Inflammatory macrophage treated with lipopolysaccharide for 1 hour (primary cell): Measurements from ENCODE around the gene CNTLN.

Source experiments
- DNase-seq, 2 donors: peaks; one replicate each; pipeline ENCODE4 v3.0.0-alpha.2; 2020 to 2022

The CNTLN gene, protein sequence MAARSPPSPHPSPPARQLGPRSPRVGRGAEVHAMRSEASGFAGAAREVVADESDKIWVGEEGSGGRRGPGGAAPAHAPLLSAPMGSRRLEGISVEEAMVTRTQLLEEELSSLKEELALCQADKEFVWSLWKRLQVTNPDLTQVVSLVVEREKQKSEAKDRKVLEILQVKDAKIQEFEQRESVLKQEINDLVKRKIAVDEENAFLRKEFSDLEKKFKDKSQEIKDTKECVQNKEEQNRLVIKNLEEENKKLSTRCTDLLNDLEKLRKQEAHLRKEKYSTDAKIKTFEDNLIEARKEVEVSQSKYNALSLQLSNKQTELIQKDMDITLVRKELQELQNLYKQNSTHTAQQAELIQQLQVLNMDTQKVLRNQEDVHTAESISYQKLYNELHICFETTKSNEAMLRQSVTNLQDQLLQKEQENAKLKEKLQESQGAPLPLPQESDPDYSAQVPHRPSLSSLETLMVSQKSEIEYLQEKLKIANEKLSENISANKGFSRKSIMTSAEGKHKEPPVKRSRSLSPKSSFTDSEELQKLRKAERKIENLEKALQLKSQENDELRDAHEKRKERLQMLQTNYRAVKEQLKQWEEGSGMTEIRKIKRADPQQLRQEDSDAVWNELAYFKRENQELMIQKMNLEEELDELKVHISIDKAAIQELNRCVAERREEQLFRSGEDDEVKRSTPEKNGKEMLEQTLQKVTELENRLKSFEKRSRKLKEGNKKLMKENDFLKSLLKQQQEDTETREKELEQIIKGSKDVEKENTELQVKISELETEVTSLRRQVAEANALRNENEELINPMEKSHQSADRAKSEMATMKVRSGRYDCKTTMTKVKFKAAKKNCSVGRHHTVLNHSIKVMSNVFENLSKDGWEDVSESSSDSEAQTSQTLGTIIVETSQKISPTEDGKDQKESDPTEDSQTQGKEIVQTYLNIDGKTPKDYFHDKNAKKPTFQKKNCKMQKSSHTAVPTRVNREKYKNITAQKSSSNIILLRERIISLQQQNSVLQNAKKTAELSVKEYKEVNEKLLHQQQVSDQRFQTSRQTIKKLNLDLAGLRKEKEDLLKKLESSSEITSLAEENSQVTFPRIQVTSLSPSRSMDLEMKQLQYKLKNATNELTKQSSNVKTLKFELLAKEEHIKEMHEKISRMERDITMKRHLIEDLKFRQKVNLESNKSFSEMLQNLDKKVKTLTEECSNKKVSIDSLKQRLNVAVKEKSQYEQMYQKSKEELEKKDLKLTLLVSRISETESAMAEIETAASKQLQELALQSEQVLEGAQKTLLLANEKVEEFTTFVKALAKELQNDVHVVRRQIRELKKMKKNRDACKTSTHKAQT (N-terminal part only)

DNA sequence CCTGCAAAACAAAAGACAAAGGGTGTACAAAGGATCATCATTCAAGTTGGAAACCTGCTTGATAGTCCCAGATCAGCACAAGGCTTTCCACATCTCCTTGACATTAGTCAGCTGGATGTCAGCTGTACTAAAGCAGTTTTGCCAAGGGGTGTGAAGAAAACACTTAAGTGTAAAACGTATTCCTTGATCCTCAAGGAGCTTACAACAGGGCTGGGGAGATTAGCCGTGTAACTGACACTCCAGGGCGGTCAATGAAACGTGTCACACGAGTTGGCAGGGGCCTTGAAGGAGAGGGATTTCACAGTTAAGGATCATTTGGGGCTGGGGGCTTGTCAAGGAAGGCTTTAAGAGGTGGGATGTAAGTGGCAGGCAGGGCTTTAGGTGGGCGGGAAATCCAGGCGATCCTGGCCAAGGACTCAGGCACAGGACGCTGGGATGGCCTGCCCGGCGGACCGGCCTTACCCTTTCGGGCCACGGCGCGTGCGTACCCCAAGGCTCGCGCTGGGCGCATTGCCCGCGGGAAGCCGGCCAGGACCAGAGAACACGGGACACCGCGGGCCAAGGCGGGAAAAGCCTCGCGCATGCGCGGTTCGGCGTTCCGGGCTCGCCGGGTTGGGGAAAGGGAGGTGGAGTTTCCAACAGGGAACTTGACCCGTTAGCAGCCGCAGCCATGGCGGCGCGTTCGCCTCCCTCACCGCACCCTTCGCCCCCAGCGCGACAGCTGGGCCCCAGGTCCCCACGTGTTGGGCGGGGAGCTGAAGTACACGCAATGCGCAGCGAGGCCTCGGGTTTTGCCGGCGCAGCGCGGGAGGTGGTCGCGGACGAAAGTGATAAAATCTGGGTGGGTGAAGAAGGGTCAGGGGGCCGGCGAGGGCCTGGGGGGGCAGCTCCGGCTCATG lies at the start of gene CNTLN:
TSS of gene CNTLN (plus strand) at position 645 of the 899 bp plus-strand sequence. CDS start at position 671, 26 bp downstream.
- peak; percentile 90 to 99 for DNase-seq

DNA sequence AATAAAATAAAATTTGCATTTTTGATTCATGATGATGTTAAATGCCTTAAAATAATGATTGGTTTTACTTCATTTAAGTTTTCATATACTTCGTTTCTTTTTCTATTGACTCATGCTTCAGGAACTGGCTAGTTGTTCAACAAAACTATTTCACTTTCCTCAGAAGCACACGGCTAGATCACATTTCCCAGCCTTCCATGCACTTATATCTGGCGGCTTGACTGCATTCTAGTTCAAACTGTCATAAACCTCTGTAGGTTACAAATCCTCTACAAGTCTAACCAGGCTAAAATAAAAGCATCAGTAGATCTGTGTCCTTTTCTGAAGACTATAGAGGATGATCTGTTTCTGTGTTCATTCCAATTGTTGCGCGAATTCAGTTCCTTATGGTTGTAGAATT lies 46.3 kb upstream of the CNTLN start:
- no peak for DNase-seq

DNA sequence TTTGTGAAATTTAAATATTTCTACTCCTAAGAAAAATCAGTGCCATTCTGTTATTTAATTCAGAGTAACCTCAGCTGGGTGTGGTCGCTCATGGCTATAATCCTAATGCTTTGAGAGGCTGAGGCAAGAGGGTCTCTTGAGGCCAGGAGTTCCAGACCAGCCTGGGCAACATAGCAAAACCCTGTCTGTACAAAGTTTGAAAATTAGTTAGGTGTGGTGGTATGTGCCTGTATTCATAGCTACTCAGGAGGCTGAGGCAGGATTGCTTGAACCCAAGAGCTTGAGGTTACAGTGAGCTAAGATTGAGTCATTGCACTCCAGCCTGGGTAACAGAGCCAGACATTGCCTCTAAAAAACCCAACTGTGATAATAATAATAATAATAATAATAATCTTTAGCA lies 44.8 kb upstream of the CNTLN start:
- no peak for DNase-seq

DNA sequence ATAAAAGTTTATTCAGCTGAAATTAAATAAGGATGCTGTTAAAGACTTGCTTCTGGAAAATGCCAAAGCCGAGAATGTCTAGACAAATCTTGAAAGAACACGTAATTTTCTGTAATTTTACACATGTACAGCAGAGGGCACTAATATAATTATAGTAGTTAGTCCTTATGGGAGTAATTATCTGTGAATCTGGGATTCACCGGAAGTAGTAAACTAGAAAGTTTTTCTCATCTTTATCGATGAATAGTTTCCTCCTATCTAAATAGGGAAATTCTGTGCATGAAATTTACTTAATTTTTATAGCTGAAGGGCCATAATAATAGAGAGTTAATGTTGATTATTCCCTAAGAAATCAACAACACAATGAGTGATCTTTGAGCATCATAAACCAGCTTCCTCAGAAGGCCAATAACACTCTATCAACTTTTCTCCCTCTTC lies 18.4 kb upstream of the CNTLN start:
- peak; percentile 30 to 71 for DNase-seq

DNA sequence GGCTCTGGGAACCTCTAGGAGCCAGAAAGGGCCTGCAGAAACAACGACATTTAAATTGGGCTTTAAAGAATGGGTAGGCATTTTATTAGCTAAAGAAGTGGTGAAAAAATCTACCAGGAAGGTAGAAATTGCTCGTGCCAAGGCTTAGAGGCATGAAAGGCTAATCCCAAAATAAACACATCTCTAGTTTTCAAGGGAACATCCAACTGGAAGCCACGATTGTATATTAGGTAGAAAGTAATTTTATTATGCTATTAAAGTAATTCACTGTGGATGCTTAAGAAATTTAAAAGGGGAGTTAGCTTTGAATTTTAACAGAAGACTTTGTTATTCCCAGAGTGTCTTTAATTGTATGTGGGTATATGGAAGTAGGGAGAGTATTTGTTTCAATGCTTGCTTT lies 17.5 kb upstream of the CNTLN start:
- DNase-seq, result no peak

DNA sequence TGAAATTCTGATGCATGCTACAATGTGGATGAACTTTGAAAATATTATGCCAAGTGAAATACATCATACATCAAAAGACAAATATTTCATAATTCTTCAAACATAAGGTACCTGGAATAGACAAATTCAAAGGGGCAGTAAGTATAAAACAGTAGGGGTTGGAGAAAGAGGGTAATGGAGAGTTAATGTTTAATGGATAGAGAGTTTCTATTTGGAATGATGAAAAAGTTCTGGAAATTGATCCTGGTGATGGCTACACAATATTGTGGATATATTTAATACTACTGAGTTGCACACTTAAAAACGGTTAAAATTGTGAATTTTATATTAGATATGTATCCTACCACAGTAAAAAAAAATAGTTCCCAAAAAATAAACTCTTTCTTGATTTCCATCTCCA lies 14.6 kb upstream of the CNTLN start:
- no peak for DNase-seq

DNA sequence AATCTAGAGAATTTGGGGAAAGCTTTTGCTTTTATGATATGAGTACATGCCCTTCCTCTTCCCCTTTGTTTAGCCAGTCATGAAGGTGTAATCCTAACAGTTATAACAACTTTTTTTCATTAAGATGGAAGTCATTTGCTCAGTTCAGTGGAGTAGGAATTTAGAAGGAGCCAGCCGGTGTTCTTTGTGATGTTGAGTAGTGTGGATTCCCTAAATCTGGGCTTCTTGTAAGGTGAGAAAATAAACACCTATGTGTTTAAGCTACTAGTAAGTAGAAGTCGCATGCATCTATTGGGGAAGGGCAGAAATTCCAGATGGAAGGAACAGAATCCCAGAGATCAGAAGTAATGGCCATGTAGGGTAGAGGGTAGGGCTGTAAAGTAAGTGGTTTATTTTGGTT lies 13.6 kb upstream of the CNTLN start:
- no peak for DNase-seq

DNA sequence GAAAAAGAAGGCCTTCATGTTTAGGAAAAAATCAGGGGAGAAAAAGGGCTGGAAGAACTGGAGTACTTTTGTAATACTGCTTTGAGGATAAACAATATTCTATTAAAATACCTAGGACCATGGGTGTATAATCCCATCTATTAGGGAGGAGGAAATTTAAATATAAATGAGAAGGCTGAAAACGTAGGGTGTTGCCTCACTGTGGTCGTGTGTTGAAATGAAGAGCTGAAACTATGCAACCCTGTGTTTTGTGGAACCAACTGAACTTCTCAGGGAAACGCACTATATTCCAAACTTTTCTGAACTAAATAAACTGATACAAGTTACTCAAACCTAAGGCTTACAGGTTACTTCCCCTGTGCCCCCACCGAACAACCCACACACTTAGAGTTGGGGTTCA lies 4.5 kb upstream of the CNTLN start:
- DNase-seq, result peak; percentile 54 to 82

DNA sequence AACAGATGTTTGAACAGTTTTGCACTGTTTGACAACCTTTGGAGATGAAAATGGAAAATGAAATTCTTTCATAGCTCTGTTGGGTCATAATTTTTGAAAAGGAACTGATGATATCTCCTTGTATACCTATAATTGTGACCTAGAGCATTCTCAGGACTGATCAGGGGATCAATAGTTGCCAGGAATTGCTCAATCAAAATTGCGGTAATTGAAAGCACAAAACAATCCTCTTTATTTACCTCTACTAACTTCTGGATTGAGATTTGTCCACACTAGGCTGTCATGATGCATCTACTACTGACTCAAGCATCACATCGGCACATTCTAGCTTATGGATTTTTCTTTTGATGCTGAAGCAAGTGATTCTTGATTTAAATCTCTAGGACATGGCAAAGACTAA lies 4.1 kb upstream of the CNTLN start:
- peak in 1 of 2 donors; percentile 10 for DNase-seq

DNA sequence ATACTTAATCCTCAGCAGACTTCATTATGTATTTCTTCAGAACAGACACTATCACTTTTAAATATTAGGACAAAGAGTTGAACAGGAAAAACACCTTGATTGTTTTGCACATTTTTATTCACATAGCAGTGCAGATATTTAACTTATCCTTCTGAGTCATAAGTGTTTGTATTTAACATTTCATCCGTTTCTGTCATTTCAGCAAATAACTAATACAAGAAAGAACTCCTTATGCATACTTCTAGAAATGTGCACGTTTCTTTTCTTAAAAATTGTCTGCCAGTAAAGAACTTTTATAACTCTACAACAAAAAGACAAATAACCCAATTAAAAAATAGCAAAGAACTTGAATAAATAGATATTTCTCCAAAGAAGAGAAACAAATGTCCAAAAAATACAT lies 3.3 kb upstream of the CNTLN start:
- DNase-seq, result no peak

DNA sequence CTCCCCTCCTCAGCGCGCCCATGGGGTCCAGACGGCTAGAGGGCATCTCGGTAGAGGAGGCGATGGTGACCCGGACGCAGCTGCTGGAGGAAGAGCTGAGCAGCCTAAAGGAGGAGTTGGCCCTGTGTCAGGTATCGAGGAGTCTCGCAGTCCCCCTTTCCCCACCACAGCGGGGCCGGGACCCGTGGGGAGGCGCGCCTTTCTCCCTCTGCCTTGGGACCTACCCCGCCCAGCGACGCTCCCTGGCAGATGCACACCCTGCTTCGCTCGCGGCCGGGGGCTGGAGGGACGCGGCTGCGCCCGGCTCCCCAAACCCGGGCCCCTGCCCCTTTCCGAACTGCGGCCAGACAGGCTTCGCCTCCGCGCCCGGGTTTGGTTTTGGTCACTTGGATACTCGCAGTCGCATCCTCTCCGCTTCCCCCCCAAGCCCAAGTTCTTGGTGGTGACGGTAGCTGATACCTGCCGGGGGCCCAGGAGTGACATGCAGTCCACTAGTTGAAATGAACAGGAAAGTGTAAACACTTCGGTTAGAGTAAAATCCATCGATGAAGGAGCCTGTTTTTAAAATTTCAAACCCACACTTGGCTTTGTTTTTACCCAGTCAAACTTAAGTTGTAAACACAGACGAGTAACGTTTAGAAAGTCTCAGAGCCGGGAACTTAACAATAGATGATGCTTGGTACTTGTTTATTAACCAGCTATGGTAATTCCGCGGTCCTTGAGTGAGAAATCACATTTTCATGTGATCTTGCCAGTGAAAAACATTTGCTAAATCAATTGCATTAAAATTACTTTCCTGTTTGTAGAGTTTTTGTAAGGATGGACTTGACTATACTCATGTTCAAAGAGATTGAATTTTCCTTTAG lies 688 bp downstream of the CNTLN start:
- peak; percentile 16 to 19 for DNase-seq

DNA sequence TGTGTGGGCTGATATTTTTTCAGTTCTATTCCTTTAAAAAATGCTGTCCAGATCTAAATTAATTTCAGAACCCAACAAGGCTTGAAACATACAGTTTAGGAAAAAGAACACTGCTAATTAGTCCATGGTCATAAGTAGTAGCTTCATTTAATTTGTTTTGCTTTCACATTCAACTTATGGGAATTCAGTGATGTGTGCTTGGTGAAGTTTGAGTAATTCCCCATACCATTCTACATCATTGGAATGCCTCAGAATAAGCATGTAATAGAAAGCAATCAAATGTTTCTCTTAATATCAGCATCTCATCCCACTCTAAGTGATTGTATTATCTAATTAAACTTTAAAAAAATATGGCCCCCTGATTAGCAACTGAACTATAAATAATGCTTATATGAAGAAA lies 2.7 kb downstream of the CNTLN start:
- peak in 1 of 2 donors; percentile 18 for DNase-seq

DNA sequence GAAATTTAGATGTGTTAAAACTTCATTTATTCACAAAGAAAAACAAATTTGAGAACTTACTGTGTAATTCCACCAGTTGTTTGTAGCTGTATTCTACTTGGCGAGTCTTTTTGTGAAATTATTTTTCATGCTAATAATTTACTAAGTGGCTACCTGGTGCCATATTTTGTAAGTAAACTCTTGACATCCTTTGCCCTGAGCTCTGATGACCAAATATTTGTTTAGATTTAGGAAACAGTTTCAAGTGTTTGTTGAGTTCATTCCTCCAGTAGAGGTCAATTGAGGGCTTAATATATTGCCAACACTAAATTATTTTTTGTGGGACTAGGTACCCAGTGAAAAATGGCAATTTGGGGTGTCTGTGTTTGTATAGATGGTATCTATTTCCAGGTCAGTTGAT lies 3.7 kb downstream of the CNTLN start:
- DNase-seq, result no peak

DNA sequence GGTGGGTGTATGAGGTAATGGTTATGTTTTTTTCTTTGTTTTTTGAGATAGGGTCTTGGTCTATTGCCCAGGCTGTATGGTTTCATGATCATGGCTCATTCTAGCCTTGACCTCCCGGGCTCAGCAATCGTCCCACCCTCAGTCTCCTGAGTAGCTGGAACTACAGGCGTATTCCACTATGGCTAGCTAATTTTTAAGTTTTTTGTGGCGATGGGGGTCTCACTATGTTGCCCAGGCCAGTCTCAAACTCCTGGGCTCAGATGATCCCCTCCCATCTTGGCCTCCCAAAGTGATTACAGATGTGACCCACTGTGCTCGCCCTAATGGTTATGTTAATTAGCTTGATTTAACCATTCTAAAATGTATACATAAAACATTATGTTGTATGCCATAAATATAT lies 5.6 kb downstream of the CNTLN start:
- DNase-seq, result no peak

DNA sequence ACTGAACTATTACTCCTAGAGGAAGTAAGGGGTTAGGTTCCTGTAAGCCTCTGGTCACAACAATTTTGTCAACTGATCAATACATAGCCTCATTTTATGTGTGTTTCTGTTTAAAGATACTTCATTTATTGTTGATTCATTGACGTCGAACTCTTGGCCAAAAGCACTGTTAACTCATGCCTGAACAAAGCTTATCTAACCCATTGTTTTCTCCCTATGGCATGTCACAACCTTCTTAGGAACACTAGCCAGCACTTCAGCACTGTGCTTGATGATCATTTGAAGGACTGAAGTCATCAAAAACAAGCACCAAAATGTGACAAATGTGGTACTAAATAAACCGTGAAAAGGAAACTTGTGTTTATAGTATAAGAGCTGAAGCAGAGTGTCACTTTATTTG lies 13.5 kb downstream of the CNTLN start:
- no peak for DNase-seq

DNA sequence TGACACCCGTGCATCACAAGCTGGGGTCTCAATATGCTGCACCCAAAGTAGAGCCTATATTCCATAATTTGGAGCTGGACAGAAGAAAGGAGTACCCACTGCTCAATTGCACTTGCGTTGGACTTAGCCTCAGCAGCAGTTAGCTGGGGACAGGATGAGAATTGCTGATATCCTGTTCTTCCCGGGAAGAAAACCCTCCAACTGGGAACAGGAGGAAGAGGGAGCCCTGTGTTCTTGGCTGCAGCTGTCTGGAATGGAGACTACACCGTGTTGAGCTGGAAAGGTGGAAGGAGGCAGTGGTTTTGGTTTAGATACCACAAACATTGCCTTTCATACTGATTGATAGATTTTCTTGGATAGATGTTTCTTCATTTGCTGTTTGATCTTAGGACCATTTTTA lies 24.6 kb downstream of the CNTLN start:
- no peak for DNase-seq

DNA sequence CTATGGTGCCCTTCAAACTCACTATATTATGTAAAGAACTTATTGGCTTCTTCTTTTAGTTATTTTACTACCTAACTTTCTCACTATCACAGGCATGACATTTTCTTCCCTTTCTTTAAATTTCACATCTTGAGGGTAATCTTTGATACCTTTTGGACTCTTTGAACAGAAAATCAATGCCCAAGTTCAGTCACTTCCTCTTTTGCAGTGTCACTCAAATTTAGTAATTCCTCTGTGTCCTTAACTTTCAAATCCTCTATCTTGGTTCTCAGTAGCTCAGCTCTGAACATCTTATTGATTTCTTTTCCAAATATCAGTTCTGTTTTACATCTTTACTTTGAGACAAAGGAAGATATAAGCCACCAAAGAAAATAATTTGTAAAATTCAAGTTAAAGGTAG lies 25.5 kb downstream of the CNTLN start:
- DNase-seq, result peak in 1 of 2 donors; percentile 7

DNA sequence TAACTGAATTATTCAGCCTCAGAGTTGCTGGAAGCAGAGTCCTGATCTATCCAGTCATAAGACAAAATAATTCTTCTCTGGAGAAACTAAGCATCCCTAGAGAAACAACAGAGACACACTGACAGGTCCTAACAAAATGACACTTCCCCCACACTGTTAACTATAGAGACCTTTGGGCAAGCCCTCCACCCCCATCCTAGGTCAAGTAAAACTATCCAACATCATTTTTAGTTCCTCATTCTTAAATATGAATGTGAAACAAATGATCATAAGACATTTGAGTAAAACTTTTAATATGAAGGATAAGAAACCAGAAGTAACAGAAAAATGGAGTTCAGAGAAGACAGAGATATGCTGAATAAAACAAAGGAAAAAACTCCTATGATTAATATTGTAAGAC lies 30.9 kb downstream of the CNTLN start:
- DNase-seq, result peak; percentile 37 to 68

DNA sequence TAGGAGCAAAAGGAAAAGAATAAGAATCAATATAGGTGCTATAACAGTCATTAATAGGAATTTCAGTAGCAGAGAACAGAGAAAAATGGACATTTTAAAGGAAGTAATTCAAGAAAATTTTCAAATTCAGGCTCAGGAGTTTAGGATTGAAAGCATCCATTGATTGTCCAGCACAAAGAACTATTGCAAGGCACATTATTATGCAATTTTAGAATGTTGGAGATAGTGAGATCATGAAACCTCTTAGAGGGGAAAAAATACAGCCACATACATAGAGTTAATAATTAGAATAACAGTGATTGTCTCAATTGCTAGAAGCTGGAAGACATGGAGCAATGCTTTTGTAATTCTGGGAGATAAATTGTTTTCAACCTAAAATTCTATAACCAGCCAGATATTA lies 31.5 kb downstream of the CNTLN start:
- DNase-seq, result peak; percentile 49 to 54

DNA sequence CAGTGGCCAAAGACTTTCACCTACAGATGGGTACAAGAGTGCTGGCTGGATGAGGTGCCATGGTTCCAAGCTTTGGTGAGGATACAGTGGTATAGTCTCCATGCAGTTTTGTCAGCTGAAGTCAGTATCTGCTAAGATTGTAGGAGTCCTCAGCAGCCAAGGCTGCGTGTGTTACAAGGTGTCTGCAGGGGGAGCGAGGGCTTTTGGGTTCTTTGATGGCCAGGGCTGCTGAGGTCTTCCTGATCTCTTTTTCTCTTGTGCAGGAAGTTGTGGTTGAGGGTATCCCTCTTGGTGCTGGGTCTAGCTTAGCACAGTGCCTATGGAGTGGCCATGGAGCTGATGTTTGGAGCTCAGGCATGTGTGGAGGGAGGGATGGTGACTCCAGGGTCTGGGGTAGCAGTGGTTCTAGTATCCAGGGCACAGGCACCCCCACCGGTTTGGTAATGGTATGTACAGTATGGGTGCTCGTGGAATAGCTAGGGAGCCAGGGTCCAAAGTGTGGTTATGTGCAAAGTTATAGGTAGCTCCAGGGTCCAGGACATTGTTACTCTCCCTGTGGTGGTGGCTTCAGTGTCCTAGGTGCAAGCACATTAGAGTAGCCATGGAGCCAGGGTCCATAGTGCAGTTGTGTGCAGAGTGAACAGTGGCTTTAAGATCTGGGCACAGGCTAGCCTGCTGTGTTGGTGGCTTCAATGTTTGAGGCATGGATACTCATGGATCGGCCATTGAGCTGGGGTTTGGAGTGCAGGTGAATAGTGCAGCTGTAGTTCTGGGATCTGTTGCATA lies 36.7 kb downstream of the CNTLN start:
- DNase-seq, result no peak
